GM19397 (cell line): ENCODE data around the gene ZBTB20.

Source experiments
- ATAC-seq: cut with Tn5 transposase; IDR thresholded peaks from one replicate; pipeline ENCODE4 v1.9.1; 2021; ENCODE audit warnings: mild to moderate bottlenecking, moderate library complexity; ENCODE audit not compliant: unreplicated experiment

Gene ZBTB20

GRCh38 chr3:114878114-114878839, 268.8 kb downstream of the ZBTB20 start:
- ATAC-seq = no peak

GRCh38 chr3:114877378-114878113, 269.5 kb downstream of the ZBTB20 start:
- no peak for ATAC-seq

- ATAC-seq = no peak
Measured at GRCh38 chr3:114874522-114874971, 272.5 kb downstream of the ZBTB20 start.

DNA sequence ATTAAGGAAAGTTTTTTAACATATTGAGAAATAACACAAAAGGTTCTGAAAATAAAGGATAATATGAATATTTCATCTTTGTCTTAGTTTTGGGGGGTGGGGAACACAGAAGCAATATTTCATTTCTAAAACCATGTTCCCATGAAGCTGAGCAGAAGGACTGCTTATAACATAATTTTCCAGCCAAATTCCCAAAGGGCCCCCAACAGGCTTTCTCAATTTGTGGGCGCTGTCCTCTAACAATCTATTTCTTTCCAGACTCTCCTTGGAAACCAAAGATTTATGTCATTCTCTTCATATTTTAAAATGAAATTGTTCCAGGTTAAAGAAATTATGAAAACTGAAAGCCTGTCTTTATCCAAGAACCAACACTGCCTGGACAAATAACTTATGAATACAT, 273.5 kb downstream of the ZBTB20 start:
- no peak for ATAC-seq

- ATAC-seq = no peak
Measured at GRCh38 chr3:114872588-114872987, 274.5 kb downstream of the ZBTB20 start.

GRCh38 chr3:114872050-114872449, 275.0 kb downstream of the ZBTB20 start:
- no peak for ATAC-seq

- ATAC-seq = no peak
Measured at GRCh38 chr3:114867835-114868503, 279.1 kb downstream of the ZBTB20 start.

DNA sequence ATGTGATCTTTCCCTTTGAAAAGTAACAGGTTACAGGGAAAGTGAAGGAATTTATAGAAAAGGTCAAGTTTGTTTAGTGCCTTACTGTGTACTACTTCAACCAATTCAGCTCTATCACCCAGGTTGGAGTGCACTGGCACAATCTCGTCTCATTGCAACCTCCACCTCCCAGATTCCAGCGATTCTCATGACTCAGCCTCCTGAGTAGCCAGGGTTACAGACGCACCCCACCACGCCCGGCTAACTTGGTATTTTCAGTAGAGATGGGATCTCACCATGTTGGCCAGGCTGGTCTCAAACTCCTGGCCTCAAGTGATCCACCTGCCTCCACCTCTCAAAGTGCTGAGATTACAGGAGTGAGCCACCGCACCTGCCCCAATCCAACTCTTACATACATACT, 279.7 kb downstream of the ZBTB20 start:
- ATAC-seq = no peak

GRCh38 chr3:114866430-114866829, 280.7 kb downstream of the ZBTB20 start:
- ATAC-seq = no peak

GRCh38 chr3:114864970-114865369, 282.1 kb downstream of the ZBTB20 start:
- no peak for ATAC-seq

DNA sequence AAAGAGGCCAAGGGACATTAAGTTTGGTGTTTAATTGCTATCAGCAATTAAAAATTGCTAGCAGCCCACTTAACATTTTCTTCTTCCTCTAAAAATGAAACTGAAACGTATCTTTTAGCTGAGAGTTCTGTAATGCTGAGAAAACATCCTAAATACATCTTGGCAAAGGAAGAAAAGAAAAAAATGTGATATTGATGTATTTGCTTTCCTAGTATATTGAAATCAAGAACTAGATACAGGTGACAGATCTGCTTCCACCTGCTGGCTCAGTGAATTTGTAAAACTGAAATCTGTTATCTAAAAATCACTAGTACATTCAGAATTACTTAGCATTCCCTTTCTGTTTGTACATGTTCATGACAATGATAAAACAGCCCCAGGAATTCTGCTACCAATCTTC, 283.2 kb downstream of the ZBTB20 start:
- ATAC-seq = no peak

GRCh38 chr3:114861666-114862065, 285.4 kb downstream of the ZBTB20 start:
- no peak for ATAC-seq

DNA sequence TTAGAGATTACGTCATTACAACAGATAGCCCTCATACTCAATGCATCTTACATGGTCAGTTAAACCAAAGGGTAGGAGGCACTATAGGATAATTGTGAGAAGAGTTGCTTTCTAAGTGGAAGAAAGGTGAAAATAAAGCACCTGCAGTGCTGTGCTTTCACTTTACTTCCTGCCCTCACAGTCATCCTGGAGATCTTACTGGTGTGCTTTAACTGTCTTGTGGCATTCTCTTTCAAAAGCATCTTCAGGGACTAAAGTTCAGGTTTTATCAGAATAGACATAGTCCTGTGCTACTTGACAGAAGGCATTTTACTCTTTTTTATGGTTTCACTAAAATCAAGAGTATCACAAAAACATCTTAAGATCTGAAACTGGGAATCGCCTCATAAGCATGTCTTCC, 286.6 kb downstream of the ZBTB20 start:
- ATAC-seq = no peak

DNA sequence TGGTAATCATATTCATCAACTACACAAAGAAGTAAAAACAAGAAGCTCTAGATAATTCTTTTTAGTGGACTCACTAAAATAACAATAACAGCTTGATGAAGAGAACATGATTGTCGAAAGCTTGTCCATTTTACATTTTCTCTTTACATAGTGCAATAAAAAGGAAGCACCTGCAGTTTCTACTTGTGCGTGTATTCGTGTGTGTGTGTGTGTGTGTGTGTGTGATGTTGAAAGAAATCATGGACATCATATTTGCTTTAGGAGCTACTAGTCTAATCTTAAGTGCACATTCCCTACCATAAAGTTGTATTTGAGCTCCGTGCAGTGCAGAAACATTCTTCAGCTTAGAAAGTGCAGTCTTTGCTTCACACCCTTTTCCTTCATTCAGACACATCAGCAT, 288.8 kb downstream of the ZBTB20 start:
- ATAC-seq = no peak

DNA sequence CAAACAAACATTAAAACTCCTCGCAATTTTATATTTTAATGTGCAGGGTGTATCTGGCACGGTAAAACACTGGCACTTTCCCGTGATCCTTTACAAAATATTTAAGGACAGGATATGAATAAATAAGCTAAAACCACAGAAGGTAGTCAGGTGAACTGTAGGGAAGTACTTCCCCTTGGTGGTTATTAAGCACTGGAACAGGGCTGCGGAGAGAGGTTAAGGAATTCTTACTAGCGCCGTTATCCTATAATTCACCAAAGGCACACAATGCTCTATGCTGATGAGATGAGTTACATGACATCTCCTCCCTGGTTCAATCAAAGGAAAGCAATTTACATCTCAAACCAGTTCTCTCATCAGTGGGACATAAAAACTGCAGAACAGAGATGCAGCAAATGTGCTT, 289.8 kb downstream of the ZBTB20 start:
- no peak for ATAC-seq

DNA sequence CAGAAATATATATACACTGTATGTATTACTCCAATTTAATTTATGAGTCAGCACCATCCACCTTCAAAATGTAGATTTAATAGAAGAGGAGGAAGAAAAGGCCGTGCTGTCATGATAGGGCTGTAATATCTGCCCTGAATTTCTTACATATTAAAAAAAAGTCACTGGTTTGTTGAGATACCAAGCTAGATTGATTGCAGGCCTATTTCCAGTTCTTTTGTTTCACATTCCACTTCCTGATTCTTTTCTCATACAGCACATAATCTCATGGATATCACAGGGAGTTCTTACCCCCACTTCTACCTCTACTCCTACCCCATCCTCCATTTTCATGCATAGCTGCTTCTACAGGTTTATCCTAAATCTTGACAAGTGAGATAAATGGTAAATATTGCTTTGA, 290.3 kb downstream of the ZBTB20 start:
- ATAC-seq = no peak

DNA sequence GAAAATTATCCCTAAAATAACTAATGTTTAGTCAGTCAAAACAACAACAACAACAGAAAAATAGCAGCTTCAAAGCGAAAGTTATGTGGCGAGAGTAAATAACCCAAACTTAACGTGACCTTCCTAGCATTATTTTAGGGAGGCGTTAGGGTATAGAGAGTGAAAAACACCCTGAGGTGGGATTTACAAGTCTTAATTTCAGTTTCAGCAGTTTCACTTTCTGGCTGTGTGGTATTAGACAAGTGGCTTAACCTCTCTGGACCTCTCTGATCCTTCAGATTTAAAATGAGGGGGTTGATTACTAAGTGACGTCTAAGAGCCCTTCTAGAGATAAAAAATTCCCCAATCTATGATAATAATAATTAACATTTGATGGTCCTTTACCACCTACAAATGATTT, 291.2 kb downstream of the ZBTB20 start:
- ATAC-seq = no peak

DNA sequence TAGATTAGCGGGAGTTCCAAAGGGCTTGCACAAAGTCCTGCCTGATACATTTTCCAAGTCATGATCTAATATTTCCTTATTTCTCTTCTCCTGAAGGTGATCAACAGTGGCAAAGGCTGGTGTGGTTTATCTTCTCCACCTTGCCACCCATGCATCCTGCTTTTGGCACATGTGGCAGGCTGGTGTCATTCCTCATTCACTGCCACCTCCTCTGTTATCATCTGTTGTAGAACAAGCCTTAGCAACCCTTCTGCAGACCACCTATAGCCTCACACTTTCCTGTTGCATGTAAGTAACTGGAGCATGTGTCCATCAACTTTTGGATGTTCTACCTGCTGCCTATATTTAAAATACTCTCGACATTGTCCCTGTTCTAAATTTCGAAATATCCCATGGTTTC, 294.1 kb downstream of the ZBTB20 start:
- ATAC-seq = no peak

DNA sequence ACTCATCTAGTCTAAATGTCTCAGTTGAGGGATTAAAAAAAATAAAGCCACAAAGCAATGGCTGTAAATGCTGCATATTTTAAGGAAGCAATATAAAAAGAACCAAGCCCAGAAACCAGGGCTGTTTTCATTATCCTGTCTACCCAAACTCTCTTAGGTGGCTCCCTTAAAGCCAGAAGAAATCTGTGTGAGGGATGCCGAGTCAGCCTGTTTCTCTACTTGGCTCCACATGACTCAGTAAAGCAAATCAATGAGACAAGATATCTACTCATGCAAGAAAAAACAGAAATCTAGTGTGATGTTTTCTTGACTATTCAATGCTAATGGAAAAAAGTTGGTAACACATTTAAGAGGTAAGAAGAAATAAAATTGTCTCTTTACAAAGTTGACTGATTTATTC, 296.2 kb downstream of the ZBTB20 start:
- ATAC-seq = no peak

DNA sequence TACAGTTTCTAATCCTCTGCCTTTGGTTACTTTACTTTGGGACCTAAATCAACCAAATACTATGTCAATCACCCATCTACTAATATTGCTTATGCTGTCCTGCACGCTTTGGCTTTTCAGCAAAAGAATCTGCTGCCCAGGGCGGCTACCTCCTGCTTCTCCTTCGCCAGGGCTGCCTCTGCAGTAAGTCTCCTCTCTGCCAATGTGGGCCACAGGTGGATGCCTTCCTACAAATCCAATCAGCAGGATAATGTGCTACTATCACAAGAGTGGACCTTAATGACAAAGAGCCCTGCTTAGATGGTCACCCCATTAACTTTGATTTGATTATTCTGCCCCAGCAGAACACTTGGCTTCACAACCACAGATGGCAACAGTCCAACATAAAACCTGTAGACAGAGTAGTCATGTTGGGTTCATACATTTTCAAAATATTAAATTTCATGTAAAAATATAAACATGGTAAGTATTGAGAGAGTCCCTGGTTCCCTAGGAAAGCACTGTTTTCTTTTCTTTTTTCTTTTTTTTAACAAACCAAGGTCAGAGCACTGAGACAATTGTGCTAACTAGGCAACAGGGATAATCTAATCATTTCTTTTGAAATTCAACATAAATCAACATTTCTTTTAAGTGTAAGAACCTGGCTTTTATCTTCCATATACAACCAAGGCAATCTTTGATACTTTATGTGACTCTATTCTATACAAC, 298.3 kb downstream of the ZBTB20 start:
- ATAC-seq = no peak

DNA sequence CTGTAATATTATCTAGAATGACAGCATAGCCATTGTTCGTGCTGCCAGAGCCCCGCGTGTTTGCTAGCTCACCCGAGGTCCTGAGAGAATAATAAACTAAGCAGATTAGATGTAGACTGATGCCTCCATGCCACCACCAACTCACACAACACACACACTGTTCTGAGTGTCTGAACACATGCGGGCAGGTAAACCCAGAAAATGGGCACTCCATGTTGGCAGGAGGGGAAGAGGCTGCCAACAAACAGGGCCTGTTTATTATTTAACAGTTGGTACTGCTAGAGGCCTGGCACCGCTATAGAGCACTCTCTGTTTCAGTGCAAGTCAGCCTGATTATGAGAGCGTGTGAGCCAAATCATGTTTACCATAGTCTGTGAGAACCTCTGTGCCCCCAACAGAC, 299.0 kb downstream of the ZBTB20 start:
- no peak for ATAC-seq
